RKO (cell line): ENCODE data around the gene PROM1.

ENCODE experiments used
- DNase-seq: peaks from one replicate; pipeline ENCODE4 v3.0.0-alpha.2; 2016; ENCODE audit warnings: low spot score

PROM1 gene

DNA sequence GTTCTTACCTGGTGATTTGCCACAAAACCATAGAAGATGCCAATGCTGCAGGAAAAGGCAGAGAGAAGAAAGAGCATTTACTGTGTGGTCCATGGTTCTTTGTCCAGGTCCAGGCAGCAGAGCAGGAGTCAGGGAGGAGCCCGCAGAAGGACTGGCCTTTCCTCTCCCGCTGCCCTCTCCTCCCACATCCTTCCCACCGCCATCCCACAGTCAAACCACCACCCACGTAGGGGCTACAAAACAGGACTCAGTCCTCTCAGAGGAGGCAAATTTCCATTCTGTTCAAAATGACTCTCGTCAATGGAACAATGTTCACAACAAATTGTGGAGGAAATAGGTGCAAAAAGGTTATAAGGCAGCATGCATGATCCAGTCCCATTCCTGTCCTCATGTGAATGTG lies 58.6 kb downstream of the PROM1 start:
- no peak for DNase-seq

DNA sequence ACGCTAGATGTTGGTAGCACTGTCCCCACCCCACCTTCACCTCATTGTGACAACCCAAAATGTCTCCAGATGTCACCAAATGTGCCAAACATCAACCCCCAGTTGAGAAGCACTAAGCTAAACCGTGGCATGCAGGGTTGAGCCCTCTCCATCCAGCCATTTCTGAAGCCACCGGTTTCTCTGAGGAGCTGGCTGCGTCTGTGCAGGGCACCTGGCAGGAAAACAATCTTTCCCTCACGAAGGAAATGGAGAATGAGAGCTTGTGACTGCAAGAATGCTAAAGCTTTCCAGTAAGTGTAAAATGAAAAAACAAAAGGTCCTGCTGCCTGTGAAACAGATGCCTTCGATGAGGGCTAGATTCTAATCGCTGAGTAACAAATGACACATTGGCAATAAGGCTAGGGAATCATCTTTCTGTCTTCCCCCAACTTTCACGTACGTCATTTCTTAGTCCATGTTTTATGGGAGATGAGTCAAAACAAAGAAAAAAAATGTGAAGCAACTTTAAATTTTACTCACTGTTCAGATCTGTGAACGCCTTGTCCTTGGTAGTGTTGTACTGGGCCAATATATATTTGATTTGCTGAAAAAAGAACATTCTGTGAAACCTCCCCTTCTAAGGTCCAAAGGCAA lies 59.9 kb downstream of the PROM1 start:
- DNase-seq = peak; percentile 35

DNA sequence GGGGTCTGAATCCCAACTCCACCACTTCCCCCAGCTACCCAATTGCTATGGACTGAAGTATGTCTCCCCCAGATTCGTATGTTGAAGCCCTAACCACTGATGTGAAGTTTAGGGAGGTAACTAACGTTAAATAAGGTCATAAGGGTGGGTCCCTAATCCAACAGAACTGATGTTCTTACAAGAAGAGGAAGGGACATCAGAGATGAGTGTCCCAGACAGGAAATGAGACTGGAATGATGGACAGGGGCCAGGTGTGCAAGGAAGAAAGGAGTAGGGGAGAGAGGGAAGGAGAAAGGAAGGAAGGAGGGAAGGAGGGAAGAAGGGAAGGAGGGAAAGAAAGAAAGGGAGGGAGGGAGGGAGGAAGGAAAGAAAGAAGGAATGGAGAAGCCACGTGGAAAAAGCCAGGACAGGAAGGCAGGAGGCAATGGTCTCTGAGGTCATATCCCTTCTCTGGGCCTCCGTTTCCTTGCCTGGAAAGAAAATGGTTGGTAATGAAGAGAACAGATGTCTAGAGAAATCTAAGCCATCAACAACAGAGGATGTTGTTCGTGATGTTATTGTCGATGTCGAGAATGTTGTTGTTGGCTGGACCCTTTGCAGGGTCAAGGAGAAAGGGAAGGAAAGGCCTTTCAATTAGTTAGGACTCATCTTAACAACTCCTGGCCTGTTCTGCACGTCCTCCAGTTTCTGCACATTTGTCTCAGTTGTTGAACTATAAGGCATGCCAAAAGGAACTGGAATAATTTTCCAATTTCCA lies 61.8 kb downstream of the PROM1 start:
- no peak for DNase-seq

DNA sequence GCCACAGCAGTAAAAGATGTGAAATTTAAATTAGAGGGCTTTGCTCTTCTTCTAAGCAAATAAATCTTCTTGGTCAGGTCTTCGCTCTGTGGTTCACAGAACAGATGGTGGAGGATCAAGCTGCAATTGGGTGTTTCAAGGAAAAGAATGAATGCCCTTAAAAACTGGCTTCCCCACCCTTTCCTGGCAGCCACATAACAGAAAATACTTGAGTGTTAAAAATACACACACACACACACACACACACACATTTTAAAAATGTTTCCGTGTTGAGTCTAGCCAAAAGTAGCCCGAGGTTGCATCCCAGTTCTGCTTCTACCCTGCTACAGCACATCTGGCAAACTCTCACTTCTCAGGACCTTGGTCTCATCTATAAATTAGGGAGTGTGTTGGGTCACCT lies 64.2 kb downstream of the PROM1 start:
- no peak for DNase-seq

DNA sequence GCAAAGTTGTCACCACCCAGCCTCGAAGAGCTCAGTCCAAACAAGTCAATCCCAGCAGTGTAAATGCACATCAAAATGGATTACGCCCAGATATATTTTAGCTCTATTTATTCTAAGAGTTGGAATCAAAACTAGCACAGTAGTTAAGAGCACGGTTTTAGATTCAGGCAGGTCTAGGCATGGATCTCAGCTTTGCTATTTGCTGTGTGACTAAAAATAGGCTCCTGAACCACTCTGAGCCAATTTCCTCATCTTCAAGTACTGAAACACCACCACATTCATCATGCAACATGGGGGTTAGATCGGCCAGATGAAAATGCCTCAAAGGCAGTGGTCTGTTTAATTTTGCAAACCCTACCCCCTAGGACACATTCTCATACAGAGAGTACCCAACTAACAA lies 65.0 kb downstream of the PROM1 start:
- DNase-seq = no peak

DNA sequence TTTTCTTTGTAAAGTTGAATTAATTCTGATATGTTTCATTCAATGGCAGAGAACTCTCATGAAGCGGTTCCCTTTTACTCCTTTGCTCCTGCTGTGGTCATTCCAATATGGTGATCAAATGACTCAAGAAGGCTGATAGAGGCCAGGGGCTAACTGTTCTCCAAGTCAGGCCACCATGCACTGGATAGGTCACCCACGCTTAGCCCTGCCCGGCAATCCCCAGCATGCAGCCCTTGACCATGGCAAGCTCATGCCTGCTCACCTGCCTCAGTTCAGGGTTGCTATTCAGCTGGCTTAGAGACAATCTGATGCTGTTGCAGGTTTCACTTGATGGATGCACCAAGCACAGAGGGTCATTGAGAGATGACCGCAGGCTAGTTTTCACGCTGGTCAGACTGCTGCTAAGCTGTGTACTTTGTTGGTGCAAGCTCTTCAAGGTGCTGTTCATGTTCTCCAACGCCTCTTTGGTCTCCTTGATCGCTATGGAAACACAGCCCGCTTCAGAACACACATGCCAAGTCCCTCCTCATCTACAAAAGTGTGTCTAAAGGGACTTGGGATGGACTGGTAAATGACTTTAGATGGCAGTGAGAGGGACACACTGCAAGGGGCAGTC lies 65.7 kb downstream of the PROM1 start:
- DNase-seq = no peak

DNA sequence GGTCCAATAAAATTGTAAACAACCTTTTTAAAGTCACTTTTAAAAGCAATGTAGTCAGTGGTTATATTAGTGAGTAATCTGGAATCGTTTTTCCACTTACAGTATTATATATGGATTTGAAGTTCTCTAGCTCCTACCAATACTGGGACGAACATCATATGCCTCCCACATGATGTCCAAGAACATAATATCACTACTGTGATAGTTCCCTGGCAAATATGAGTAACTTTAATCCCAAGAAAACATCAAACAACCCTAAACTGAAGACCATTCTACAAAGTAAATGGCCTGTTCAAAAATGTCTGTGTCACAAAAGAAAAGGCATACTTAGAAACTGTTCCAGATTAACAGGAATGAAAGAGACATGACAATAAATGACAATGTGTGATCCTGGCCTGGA lies 67.3 kb downstream of the PROM1 start:
- no peak for DNase-seq

DNA sequence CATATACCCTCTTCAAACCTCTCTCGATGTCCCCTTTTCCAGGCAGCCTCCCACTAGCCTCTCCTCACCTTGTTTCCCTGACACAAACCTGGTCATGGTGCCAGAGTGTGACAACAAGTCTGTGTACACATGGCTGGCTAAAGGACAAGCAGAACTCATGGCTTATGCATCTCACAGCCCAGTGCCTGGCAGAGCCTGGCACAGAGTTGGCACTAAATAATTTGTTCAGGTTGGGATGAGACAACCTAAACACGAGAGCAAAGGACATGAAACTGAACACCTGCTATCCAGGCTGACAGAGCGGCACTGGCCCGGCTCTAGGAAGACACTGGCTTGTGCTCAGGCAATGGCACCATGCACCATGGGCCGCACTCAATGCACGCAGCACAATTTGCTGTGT lies 72.7 kb downstream of the PROM1 start:
- no peak for DNase-seq

DNA sequence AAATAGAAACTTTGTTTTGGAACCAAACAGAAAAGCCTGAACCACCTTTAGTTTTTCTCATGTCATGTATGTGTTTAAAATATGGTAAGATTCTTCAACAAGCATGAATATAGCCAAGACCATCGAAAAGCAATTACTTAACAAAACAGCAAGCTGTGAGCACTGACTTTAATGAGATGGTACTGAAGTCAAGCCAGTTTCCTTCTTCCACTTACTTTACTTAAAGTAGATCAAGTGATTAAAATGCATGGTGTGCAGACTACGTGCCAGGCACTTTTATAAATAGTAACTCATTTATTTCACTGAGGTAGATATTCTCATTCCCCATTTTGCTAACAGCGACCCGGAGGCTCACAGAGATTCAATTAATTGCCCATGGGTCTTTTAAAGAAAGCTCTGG lies 74.7 kb downstream of the PROM1 start:
- DNase-seq = no peak

DNA sequence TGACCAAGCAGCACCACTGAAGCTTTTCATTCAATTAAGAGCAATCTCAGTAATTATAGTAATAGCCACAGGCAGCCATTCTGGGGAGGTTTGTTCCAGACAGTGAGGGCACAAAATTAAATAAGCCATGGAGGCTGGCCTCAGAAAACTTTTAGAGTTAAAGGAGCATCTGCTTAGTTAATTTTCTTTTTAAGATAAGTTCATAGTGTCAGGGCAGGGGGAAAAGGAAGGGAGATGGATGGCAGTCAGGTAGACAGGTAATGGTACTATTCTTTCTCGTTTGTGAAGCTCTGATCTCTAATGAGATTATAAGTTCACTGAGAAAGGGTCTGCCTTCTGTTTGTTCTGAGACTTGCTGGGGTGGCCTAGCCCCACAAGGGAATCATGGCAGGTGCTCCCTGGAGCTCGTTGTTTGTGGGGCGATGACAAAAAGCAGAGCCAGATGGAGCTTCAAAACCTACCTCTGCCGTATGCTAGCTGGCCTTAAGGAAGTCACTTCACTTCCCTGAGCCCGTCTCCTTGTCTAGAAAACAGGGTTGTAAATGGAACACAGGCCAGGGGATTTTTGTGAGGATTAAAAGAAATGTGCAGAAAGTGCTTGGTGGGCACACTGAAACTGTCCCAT lies 76.2 kb downstream of the PROM1 start:
- DNase-seq = no peak

DNA sequence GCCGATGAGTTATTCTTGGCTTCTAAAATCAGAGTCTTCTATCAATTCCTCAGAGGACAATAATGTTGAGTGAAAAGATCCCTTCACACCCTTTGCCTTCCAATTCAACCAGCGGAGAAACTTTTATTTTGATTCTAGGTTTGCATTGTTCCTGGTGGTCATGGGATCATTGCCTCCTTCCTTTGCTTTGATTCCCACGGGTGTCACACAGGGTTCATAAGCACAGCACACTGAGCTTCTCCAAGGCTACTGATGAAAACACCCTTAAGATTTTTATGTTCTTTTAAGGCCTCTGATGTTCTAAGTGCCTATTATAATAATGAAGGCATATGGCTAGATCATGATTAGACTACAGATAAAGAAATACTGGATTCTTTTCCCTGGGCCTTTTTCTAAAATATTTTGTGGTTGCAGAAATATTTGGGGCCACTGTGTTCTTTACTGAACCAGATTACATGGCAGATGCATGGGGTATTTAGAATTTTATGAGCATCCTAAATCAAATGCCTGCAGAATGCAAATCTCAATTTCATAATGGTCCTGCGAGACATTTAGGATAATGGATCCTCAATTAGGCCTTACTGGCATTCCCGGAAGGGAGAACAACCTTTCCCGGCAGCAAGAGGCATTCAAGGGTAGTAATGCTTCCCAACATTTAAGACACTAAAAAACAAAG lies 76.9 kb downstream of the PROM1 start:
- DNase-seq = no peak

DNA sequence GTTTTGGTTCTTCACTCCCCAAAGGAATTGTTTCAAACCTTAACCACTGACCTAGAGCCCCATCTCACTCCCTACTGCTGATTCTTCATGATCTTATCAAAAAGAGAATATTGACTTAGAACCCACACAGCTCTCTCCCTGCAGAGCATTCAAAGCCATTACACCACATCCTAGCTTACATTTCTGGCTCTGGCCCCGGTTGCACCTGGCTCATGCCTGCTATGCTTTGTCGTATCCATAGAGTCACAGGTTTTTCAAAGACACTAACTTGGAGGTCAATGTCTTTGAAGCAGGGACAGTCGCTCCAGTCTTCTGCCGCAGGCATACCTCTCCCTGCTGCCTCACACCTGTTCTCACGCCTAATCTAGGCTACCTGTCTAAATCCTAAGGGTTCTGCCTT lies 78.1 kb downstream of the PROM1 start:
- DNase-seq = no peak

DNA sequence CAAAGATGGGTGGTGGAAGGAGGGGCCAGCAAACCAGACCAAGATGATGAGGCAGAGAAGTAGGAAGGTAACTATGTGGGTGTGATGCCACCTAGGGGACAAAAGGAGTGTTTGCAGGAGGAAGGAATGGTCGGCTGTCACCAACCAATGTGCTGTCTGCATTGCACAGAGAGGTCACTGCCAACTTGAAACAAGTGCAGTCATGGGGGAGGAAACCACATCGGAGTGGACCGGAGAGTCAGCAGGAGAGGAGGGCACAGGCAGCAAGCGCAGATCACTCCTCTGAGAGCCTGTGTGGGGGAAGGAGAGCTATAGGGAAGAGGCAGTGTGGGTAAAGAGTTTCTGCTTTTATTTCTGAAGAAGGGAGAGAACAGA lies 82.4 kb downstream of the PROM1 start:
- peak; percentile 84 for DNase-seq

DNA sequence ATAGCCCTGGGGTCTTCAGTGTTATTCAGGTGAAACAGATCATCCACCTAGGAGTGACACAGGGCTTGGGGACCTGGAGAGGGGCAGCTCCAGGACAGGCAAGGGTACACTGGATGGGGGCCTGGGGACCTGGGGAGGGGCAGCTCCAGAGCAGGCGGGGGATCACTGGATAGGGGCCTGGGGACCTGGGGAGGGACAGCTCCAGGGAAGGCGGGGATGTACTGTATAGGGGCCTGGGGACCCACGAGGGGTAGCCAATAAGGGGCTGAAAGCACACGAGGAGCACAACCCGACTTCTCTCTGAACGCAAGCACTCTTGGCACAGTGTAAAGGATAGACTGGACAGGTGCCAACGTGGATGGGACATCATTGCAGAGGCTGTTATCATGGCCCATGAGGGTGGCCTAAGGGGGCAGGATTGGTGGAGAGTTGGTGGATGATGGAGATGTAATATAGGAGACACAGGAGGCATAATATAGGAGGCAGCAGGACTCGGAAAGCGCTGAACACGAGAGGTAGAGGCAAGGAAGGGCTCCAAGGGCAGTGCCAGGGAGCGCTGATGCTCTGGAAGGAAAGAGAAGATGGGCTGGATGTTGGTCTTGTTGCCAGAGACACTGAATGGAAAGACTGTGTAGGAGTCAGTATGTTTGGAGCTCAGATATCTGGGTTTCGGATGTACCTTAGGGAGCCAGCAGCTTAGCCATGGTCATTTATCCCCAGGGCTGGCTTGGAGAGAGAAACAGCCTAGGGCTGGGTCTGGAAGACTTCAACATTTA lies 82.9 kb downstream of the PROM1 start:
- no peak for DNase-seq

DNA sequence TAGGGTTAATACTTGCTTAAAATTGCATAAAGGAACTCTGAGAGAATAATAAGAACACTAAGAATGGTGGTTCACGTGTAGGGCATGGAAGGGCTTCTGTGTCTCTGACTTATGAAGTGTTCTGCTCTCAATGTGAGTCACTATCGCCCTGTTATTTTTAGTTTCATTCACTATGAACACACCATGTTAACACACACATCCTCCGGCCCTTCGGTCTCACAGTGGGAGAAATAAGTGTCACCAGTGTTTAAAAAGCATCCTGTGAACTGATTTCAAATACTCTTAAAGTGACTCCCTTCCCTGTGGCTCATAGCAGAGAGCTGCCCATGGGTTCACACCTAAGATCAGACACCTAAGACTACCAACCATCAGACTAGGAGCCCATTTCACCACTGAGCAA lies 87.0 kb downstream of the PROM1 start:
- no peak for DNase-seq

DNA sequence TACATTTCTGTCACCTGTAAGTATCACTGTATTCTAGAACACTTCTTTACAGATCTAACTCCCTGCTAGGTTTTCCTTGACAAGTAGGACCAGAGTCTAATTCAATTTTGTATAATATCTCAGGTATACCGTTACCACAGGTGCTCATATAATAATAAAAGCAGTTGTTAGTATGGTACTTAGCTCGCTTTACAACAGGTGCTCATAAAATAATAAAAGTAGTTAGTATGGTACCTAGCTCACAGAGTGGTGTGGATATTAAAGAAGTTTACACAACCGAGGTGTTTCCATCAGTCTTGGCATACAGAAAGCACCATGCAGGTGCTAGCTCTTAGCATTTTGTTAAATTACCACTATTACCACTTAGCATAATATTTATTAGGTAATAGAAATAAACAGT lies 88.0 kb downstream of the PROM1 start:
- no peak for DNase-seq

DNA sequence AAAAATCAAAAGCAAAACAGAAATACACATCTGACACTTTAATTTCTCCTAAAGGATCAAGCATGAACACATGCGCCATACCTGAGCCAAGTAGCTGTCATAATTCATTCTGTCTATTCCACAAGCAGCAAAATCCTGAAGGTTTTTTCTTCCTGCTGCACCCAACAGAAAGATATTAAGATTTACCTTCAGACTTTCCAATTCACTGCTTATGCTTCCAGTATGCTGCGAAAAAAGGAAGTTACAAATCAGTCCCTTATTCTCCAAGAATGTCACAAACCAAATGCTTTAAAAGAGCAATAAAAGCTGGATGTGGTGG lies 91.7 kb downstream of the PROM1 start:
- DNase-seq = no peak

DNA sequence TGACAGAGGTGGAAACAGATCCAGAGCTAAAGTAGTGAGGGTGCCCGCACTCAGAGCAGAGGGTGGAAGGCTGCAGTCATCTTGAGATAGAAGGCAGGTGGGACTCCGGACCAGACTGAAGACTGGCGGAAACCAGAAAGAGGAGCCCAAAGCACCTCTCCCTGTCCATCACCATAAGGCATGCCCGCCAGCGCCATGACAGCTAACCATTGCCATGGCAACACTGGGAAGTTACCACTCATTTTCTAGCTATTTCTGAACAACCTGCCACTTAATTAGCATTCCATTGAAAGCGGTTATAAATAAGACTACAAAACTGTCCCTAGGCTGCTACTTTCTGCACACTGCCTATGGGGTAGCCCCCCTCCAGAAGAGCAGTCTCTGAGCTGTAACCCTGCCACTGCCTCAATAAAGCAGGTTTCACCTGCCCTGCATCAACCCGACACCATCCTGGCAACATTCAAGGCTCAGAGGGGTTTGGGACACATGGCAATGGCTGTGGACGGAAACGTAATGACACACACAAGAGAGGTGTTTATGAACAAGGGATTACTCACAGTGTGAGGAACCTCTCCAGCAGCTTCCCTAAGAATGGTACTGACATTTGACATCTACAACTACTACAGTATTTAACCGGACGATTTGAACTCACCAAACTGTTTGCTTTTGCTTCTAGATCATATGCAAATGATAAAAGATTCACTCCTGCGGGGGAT lies 93.1 kb downstream of the PROM1 start:
- peak; percentile 33 for DNase-seq

DNA sequence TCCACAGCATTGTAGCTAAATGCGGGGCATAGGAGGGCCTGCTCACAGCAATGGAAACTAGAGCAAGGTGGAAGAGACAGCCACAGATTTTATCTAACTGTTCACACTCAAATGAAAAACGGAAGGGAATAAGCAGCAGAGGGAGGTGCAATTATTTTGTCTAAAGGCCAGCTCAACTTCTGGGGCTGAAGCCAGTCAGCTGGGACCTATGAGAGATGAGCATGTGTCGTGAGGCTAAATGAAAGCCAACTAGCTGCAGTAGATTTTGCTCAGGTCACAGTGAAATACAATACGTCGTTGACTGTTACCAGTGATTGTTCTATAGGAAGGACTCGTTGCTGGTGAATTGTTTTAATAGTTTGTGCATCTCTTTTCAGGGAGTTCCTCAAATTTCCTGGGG lies 94.4 kb downstream of the PROM1 start:
- no peak for DNase-seq

DNA sequence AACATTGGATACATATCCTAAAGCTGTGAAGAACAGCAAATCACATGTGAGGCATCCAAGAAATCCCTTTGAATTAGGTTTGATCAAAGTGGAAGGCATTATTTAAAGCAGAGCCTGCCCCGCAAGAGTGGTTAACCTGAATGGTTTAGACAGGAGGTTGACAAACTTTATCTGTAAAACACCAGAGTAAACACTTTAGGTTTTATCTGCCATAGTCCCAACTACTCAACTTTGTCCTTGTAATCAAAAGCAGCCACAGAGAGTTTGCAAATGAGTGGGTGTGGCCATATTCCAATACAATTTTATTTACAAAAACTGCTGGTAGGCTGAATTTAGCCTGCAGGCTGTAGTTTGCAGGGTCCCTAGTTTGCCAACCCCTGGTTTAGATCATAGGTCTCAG lies 95.6 kb downstream of the PROM1 start:
- DNase-seq = no peak

DNA sequence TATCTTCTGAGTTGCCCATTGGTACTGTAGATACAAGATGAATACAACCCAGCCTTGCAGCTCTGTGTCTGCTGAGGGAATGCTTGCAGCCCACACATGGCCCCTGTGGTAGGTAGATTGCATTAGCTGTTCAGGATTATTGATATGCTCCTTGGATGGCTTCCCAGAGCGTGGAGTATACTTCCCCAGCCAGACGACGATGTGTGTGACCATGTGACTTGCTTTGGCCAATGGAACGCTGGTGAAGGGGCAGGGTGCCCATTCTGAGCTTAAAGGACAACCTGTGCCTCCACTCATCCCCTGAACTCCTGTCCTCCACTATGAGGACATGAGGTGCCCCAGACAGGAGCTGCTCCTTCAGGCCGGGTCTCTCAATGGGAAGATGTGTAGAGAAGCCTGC lies 96.9 kb downstream of the PROM1 start:
- no peak for DNase-seq
